ENCODE data around the gene TRMT1.

Gene TRMT1

DNA sequence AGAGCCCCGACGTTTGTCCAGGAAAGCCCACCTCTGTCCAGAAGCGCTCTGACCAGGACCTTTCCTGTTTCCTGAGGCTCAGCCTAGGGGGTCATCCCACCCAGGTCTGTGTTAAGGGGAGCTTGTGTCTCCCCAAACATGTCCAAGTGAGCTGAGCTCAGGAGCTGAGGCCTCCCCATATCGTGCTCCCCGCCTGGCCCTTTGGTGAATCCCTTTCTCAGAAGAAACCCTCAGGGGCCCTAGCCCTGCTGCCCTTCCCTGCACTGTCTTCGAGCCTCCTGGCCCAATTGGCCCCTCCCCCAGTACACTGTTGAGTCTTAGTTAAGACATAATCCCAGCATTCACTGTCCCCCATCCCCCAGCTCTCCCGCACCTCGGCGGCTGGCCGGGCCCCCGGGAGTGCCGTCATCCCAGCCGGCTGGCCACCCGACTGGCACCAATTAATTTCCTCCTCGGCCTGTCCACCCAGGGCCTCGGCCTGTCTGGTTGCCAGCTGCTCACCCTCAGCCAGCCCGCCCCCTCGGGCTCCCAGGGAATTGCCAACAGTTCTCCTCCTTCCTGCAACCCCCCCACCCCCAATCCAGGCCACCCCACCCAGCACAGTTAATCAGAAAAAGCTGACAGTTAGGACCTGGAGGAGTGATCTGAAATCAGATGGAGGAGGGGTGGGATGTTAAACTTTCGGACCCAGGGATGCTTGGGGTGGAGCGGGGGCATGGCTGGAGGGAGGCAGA is 47.2 kb upstream of the TRMT1 start:
- Histone ChIP-seq H3K79me1 (ENCODE audit: low read length) (no peaks in the 10 kb centered on the region), H4K5ac (ENCODE audit: low read length) (peak overlapping the region; percentile 99), H2BK5ac (ENCODE audit: low read length) (peak overlapping the region; percentile 99), H3K4me3 (ENCODE audit: low read length) (no peak overlapping the region), H3K9ac (ENCODE audit: low read length) (peak overlapping the region; percentile 91), H3K4me2 (ENCODE audit: low read length) (peak overlapping the region; percentile 61), H3K36me3 (ENCODE audit: control insufficient read depth, insufficient read depth, low read length) (no peaks in the 10 kb centered on the region), H3K4ac (ENCODE audit: low read depth, low read length) (peak overlapping the region; percentile 94), H3K18ac (ENCODE audit: low read length) (peak overlapping the region; percentile 98), H2BK15ac (replicated peaks; ENCODE audit: low read depth) (peak overlapping the region; percentile 99), H3K27ac (ENCODE audit: low read depth, low read length) (peak overlapping the region; percentile 95), H3K79me2 (ENCODE audit: control insufficient read depth, insufficient read depth, low read length) (no peaks in the 10 kb centered on the region), H4K8ac (ENCODE audit: low read depth, low read length) (peak overlapping the region; percentile 41), H2AK5ac (ENCODE audit: low read length) (peak overlapping the region; percentile 99), H3K4me1 (ENCODE audit: control insufficient read depth, low read depth, low read length) (peaks cover 15% of the 10 kb centered on the region), H3K56ac (ENCODE audit: low read length) (peak overlapping the region; percentile 96), H3K23ac (ENCODE audit: low read length) (peak overlapping the region; percentile 7), H3K27me3 (ENCODE audit: insufficient read depth, low read length, poor library complexity) (no peaks in the 10 kb centered on the region), H2BK120ac (ENCODE audit: low read depth, low read length) (peak overlapping the region; percentile 90)
- peak; percentile 97 for DNase-seq
- WGBS (ENCODE audit: extremely low coverage, insufficient coverage, low lambda C conversion rate) = no CpG with 5 or more reads among the region's 20 CpGs

DNA sequence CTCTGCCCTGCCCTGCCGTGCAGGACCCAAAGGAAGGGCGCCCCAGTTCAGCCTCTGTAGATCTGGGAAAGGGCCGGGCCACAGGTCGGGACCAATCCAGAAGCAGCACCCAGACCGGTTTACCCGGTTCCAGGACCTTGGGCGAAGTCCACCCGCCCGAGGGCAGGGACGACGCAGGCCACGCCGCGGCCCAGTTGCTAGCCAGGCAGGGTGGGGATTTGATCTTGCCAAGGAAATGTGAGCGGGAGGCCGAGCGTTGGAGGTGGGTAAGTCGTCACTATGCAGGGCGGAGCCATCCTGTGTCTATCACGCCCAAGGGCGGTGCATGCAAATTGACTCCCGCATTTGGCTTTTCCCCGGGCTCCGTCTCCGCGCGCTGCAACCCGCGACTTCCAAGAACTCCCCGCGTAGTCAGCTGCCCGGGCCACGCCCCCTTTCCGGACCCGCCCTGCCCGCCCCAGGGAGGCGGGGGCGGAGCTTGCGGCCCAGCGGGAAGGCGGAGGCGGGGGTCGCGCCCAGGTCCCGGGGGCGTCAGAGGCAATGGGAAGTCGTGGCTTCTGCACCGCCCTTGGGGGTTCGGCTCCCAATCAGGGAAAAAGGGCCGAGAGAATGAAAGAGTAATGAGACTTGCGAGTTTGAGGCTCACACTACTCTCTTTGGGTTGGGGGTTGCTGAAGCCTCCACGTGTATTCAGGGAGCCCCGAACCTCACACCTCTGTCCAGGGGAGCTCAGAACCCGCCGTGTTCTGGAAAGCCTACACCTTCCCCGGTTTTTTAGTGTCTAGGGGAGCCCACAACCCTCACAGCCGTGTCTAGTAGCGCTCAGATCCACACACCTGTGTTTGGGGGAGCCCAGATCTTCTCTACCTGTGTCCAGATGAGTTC is 46.4 kb upstream of the TRMT1 start:
- Histone ChIP-seq H3K4me2 (ENCODE audit: low read length) (peak overlapping the region; percentile 61), H3K4me1 (ENCODE audit: control insufficient read depth, low read depth, low read length) (peaks cover 15% of the 10 kb centered on the region), H2BK15ac (replicated peaks; ENCODE audit: low read depth) (peak overlapping the region; percentile 99), H3K79me1 (ENCODE audit: low read length) (no peaks in the 10 kb centered on the region), H4K5ac (ENCODE audit: low read length) (peak overlapping the region; percentile 99), H2BK5ac (ENCODE audit: low read length) (peak overlapping the region; percentile 99), H3K56ac (ENCODE audit: low read length) (peak overlapping the region; percentile 96), H2BK120ac (ENCODE audit: low read depth, low read length) (peak overlapping the region; percentile 90), H3K9ac (ENCODE audit: low read length) (peak overlapping the region; percentile 91), H3K79me2 (ENCODE audit: control insufficient read depth, insufficient read depth, low read length) (no peaks in the 10 kb centered on the region), H3K4ac (ENCODE audit: low read depth, low read length) (peak overlapping the region; percentile 94), H3K36me3 (ENCODE audit: control insufficient read depth, insufficient read depth, low read length) (no peaks in the 10 kb centered on the region), H3K27me3 (ENCODE audit: insufficient read depth, low read length, poor library complexity) (no peaks in the 10 kb centered on the region), H3K4me3 (ENCODE audit: low read length) (no peak overlapping the region), H4K8ac (ENCODE audit: low read depth, low read length) (peak overlapping the region; percentile 59), H3K23ac (ENCODE audit: low read length) (peak overlapping the region; percentile 1), H3K18ac (ENCODE audit: low read length) (peak overlapping the region; percentile 98), H2AK5ac (ENCODE audit: low read length) (peak overlapping the region; percentile 99), H3K27ac (ENCODE audit: low read depth, low read length) (peak overlapping the region; percentile 95)
- DNase-seq = peak; percentile 99
- WGBS (ENCODE audit: extremely low coverage, insufficient coverage, low lambda C conversion rate) = no CpG with 5 or more reads among the region's 58 CpGs

DNA sequence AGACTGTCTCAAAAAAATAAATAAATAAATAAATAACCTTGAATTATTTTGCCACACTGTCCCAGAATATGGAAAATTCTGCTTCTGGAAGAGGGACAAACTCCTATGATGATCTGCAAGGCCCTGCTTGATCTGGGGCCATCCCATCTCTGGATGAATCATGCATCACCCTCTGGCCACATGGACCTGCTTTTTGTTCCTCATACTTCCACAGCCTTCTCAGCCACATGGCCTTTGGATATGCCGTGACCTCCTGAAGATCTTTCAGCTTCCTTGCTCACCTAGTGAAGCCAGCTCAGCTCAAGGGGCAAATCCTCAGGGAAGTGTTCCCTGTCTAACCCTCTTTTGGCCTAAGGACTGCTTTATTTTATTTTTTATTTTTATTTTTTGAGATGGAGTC is 44.0 kb upstream of the TRMT1 start:
- Histone ChIP-seq H2BK15ac (replicated peaks; ENCODE audit: low read depth) (no peak overlapping the region), H4K8ac (ENCODE audit: low read depth, low read length) (no peak overlapping the region), H3K4ac (ENCODE audit: low read depth, low read length) (no peak overlapping the region), H3K36me3 (ENCODE audit: control insufficient read depth, insufficient read depth, low read length) (no peaks in the 10 kb centered on the region), H3K4me3 (ENCODE audit: low read length) (no peak overlapping the region), H3K23ac (ENCODE audit: low read length) (no peak overlapping the region), H2BK5ac (ENCODE audit: low read length) (no peak overlapping the region), H3K18ac (ENCODE audit: low read length) (no peak overlapping the region), H3K4me2 (ENCODE audit: low read length) (no peak overlapping the region), H2AK5ac (ENCODE audit: low read length) (no peak overlapping the region), H3K79me2 (ENCODE audit: control insufficient read depth, insufficient read depth, low read length) (no peaks in the 10 kb centered on the region), H3K79me1 (ENCODE audit: low read length) (no peaks in the 10 kb centered on the region), H3K4me1 (ENCODE audit: control insufficient read depth, low read depth, low read length) (peaks cover 13% of the 10 kb centered on the region), H3K27ac (ENCODE audit: low read depth, low read length) (no peak overlapping the region), H4K5ac (ENCODE audit: low read length) (no peak overlapping the region), H2BK120ac (ENCODE audit: low read depth, low read length) (no peak overlapping the region), H3K9ac (ENCODE audit: low read length) (no peak overlapping the region), H3K56ac (ENCODE audit: low read length) (peak overlapping the region; percentile 67), H3K27me3 (ENCODE audit: insufficient read depth, low read length, poor library complexity) (no peaks in the 10 kb centered on the region)
- DNase-seq = no peak
- no CpG with 5 or more reads among the region's 1 CpG for WGBS (ENCODE audit: extremely low coverage, insufficient coverage, low lambda C conversion rate)

DNA sequence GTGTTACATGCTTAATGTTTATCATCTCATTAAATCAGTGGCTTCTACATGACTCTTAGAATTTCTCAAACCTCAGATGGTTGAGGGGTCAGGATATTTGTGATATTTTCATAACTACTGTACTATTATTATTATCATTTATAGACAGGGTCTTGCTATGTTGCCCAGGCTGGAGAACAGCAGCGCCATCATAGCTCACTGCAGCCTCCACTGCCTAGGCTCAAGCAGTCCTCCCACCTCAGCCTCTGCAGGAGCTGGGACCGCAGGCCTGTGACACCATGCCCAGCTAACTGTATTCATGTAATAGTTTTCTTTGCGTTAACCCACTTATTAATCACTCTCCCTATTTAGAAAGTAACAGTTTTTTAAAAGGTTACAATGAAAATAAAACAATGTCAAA is 43.2 kb upstream of the TRMT1 start:
- no peak overlapping the region for H2AK5ac ChIP-seq (ENCODE audit: low read length)
- no peak overlapping the region for H4K5ac ChIP-seq (ENCODE audit: low read length)
- no CpG with 5 or more reads among the region's 3 CpGs for WGBS (ENCODE audit: extremely low coverage, insufficient coverage, low lambda C conversion rate)
- H4K8ac ChIP-seq (ENCODE audit: low read depth, low read length) = no peak overlapping the region
- H3K36me3 ChIP-seq (ENCODE audit: control insufficient read depth, insufficient read depth, low read length) = no peaks in the 10 kb centered on the region
- no peak overlapping the region for H3K4me2 ChIP-seq (ENCODE audit: low read length)
- no peak for DNase-seq
- H2BK120ac ChIP-seq (ENCODE audit: low read depth, low read length) = no peak overlapping the region
- H3K27ac ChIP-seq (ENCODE audit: low read depth, low read length) = no peak overlapping the region
- H3K18ac ChIP-seq (ENCODE audit: low read length) = no peak overlapping the region
- peaks cover under 1% of the 10 kb centered on the region for H3K79me2 ChIP-seq (ENCODE audit: control insufficient read depth, insufficient read depth, low read length)
- H3K4me3 ChIP-seq (ENCODE audit: low read length) = no peak overlapping the region
- peaks cover 6% of the 10 kb centered on the region for H3K4me1 ChIP-seq (ENCODE audit: control insufficient read depth, low read depth, low read length)
- no peak overlapping the region for H3K4ac ChIP-seq (ENCODE audit: low read depth, low read length)
- H3K27me3 ChIP-seq (ENCODE audit: insufficient read depth, low read length, poor library complexity) = no peaks in the 10 kb centered on the region
- no peak overlapping the region for H2BK5ac ChIP-seq (ENCODE audit: low read length)
- no peak overlapping the region for H3K23ac ChIP-seq (ENCODE audit: low read length)
- no peaks in the 10 kb centered on the region for H3K79me1 ChIP-seq (ENCODE audit: low read length)
- no peak overlapping the region for H2BK15ac ChIP-seq (replicated peaks; ENCODE audit: low read depth)
- no peak overlapping the region for H3K9ac ChIP-seq (ENCODE audit: low read length)
- H3K56ac ChIP-seq (ENCODE audit: low read length) = no peak overlapping the region

DNA sequence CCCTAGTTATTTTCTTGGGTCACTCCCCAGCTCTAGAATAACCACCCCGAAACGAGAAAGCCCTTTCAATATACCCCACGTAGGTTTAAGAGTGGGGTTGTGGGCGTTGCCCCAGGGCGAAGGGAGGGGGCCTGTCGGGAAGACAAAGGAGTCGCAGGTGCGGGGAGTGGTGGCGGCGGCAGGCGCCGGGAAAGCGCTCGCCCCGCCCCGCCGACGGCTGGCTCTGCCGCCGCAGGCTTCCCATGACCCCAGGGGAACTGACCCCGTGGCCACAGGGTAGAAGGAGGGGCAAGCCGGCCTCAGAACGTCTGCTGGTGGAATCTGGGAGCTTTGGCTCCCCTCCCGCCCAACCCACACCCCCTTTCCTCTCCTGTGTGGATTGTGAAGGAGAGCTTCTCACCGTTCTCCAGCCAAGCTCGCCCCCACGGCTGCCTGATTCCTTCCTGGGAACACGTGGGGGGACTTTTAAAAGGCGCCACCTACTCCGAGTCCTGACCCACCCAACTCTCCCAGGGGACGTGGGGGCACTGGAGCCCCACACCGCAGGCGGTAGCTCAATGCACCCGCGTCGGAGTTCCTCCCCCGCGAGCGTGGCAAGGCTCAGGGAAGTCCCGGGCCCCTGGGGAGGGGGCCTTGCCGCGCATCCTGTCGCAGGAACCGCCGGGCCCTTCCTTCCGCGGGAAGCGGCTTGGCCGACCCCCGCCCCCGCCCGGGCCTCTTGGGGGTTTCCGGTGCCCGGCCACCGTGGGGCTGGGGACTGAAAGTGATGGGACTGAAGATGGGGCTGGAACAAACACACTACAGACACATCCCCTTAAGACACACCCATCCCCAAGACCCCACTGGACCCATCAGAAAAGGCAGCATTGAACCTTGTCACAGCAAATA is 39.2 kb upstream of the TRMT1 start:
- no CpG with 5 or more reads among the region's 55 CpGs for WGBS (ENCODE audit: extremely low coverage, insufficient coverage, low lambda C conversion rate)

More for the DNA sequence above, 39.2 kb upstream of the TRMT1 start:
- H2AK5ac ChIP-seq (ENCODE audit: low read length) = peak overlapping the region; percentile 3
- peak; percentile 95 for DNase-seq
- no peaks in the 10 kb centered on the region for H3K79me1 ChIP-seq (ENCODE audit: low read length)
- peak overlapping the region; percentile 81 for H2BK5ac ChIP-seq (ENCODE audit: low read length)
- H4K8ac ChIP-seq (ENCODE audit: low read depth, low read length) = peak overlapping the region; percentile 88
- H3K79me2 ChIP-seq (ENCODE audit: control insufficient read depth, insufficient read depth, low read length) = peaks cover 23% of the 10 kb centered on the region
- H3K4me1 ChIP-seq (ENCODE audit: control insufficient read depth, low read depth, low read length) = peaks cover 2% of the 10 kb centered on the region
- no peaks in the 10 kb centered on the region for H3K36me3 ChIP-seq (ENCODE audit: control insufficient read depth, insufficient read depth, low read length)
- H3K27me3 ChIP-seq (ENCODE audit: insufficient read depth, low read length, poor library complexity) = no peaks in the 10 kb centered on the region
- H3K4ac ChIP-seq (ENCODE audit: low read depth, low read length) = peak overlapping the region; percentile 84
- H3K9ac ChIP-seq (ENCODE audit: low read length) = peak overlapping the region; percentile 99
- H4K5ac ChIP-seq (ENCODE audit: low read length) = peak overlapping the region; percentile 88
- H3K56ac ChIP-seq (ENCODE audit: low read length) = peak overlapping the region; percentile 99
- no peak overlapping the region for H2BK15ac ChIP-seq (replicated peaks; ENCODE audit: low read depth)
- peak overlapping the region; percentile 94 for H3K27ac ChIP-seq (ENCODE audit: low read depth, low read length)
- H3K18ac ChIP-seq (ENCODE audit: low read length) = peak overlapping the region; percentile 100
- H3K23ac ChIP-seq (ENCODE audit: low read length) = peak overlapping the region; percentile 33
- peak overlapping the region; percentile 17 for H3K4me3 ChIP-seq (ENCODE audit: low read length)
- peak overlapping the region; percentile 59 for H3K4me2 ChIP-seq (ENCODE audit: low read length)
- peak overlapping the region; percentile 68 for H2BK120ac ChIP-seq (ENCODE audit: low read depth, low read length)

Measured in mesendoderm (in vitro differentiated cells).